ENCODE results near the gene HNRNPA2B1.
"Not testable (repeated sequence)": the region's sequence is repeated elsewhere in the genome, so short reads cannot be mapped to it uniquely, and the experiment has no call there.

HNRNPA2B1 gene

DNA sequence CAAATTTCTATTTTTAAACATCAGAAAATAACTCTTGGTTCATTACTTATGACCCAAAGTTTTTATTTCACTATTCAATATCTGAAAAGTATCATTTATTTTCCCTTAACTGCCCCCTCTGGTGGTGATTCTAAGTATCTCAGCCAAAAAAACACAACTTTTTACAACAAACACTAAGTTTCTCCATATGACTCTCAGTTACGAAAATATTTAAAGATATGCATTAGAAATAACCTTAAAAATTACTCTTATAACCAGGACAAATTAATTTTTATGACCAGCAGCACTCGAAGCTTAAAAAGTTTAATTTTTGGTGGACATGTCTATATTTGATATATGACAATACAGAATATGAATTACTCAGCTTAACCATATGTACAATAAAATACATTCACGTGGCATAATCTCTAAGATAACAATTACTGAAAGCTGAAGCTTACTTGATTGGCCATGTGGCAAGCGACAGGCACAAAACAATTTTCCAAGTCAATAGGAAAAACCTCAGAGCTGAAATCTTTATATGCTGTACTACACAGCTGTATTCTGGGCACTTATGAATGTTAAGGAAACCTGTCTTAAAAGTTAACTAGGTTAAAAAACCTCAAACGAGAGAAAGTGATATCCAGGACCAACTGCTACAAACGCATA, 2.3 kb downstream of the HNRNPA2B1 start:
- H3K4me3 ChIP-seq (ENCODE audit: low read depth, low read length), result peak overlapping the region; percentile 98
- TF ChIP-seq, protein P1, sequence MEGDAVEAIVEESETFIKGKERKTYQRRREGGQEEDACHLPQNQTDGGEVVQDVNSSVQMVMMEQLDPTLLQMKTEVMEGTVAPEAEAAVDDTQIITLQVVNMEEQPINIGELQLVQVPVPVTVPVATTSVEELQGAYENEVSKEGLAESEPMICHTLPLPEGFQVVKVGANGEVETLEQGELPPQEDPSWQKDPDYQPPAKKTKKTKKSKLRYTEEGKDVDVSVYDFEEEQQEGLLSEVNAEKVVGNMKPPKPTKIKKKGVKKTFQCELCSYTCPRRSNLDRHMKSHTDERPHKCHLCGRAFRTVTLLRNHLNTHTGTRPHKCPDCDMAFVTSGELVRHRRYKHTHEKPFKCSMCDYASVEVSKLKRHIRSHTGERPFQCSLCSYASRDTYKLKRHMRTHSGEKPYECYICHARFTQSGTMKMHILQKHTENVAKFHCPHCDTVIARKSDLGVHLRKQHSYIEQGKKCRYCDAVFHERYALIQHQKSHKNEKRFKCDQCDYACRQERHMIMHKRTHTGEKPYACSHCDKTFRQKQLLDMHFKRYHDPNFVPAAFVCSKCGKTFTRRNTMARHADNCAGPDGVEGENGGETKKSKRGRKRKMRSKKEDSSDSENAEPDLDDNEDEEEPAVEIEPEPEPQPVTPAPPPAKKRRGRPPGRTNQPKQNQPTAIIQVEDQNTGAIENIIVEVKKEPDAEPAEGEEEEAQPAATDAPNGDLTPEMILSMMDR (conservative IDR thresholded peaks at IDR 0.05; ENCODE audit: low read depth, low read length), result peak; percentile 58
- DNase-seq (ENCODE audit: low read depth), result no peak

DNA sequence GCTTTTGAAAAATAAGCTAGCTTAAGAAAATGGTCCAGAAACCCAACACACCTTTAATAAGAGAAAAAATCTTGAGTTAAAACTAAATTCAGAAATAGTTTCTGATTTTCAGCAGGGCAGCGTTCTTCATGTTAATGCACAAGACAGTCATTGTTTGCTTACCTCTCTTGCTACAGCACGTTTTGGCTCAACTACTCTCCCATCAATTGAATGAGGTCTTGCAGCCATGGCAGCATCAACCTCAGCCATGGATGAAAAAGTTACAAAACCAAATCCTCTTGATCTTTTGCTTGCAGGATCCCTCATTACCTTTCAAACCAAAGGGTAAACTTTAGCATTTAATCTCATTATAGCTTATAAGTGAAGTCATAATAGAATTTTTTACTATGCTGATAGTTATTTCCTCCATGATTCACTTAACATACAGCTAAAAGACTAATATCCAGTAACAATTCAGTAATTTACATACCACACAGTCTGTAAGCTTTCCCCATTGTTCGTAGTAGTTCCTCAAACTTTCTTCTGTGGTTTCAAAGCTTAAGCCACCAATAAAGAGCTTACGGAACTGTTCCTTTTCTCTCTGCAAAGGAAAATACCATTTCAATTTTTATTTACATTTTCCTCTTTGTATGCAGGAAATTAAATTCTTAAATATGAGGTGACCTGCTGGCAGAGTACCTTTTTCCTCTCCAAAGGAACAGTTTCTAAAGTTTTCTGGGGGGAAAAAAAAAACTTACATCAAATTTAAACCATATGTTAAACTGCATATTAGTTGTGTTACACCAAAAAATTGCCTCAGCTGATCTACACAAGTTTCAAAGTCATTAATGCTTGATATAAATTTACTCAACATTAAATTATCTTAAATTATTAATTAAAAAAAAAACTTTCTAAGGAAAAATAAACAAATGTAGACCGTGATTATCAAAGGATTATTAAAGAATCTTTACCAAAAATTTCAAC, 3.1 kb downstream of the HNRNPA2B1 start:
- TF ChIP-seq, protein P1 (conservative IDR thresholded peaks at IDR 0.05; ENCODE audit: low read depth, low read length), result no peak
- DNase-seq (ENCODE audit: low read depth), result no peak
- peak overlapping the region; percentile 98 for H3K4me3 ChIP-seq (ENCODE audit: low read depth, low read length)

DNA sequence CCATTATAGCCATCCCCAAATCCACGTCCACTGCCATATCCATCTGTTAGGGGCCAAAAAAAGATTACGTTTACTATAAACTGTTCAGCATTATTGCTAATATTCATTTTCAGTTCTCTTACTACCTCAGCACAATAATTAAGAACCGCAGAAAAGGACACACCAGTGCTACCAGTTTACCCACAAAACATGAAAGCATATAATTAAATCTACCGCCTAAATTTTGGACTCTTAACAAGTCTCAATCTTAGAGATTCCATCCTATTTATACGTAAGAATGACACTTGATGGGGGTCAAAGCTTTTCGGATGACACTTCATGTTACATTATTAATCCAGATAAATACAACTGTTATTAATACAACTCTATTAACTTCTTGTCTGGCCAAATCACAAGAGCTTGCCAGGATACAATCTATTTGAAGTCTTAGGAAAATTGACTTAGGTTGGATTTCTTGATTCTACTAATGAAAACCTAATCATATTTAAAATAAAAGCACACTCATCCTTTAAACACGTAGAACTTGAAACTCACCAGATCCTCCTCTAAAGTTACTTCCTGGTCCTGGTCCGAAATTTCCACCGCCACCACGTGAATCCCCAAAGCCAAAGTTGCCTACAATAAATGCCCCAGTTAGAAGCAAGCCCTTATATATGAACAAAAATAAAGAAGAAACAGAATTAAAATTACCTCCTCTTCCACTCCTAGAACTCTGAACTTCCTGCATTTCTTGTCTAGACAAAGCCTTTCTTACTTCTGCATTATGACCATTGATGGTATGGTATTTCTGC, 4.5 kb downstream of the HNRNPA2B1 start:
- TF ChIP-seq, protein P1 (conservative IDR thresholded peaks at IDR 0.05; ENCODE audit: low read depth, low read length), result no peak
- H3K4me3 ChIP-seq (ENCODE audit: low read depth, low read length), result no peak overlapping the region
- DNase-seq (ENCODE audit: low read depth), result no peak

DNA sequence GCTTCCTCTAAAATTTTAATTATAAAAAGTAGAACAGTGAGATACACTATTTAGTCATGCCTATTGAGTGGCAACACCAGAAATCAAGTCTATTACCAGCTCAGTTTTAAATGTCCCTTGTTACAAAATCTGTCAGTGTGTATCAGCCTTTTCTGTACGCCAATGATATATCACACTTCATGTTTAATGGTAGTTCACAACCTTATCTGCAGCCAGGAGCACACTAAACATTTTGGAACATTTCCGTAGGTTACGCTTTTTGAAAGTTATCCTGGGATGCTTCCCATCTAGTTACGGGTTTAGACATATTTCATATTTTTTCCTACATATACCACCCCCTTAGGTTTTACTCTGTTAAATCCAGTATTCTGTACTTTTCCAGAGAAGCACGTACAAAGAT, 5.4 kb downstream of the HNRNPA2B1 start:
- TF ChIP-seq, protein P1 (conservative IDR thresholded peaks at IDR 0.05; ENCODE audit: low read depth, low read length), result no peak
- no peak overlapping the region for H3K4me3 ChIP-seq (ENCODE audit: low read depth, low read length)
- no peak for DNase-seq (ENCODE audit: low read depth)

- DNase-seq (ENCODE audit: low read depth); H3K4me3 ChIP-seq (ENCODE audit: low read depth, low read length): not testable (repeated sequence)
Measured at GRCh38 chr7:26194764-26195163, 5.8 kb downstream of the HNRNPA2B1 start.

GRCh38 chr7:26193432-26194207, 6.9 kb downstream of the HNRNPA2B1 start:
- DNase-seq (ENCODE audit: low read depth), result no peak
- TF ChIP-seq, protein P1 (conservative IDR thresholded peaks at IDR 0.05; ENCODE audit: low read depth, low read length), result no peak
- H3K4me3 ChIP-seq (ENCODE audit: low read depth, low read length), result no peak overlapping the region
